GM12878 (cell line): ENCODE data around the gene USP27X. TPM values are rescaled to one million over a fixed set of nuclear protein-coding genes. Genes with fewer than 3 reads are reported as not detected.

ENCODE experiments used
- ATAC-seq: fragments of 200-7000 bp; cut with Tn5 transposase; 3 replicates; pipeline ENCODE4 v1.9.1; 2020; ENCODE audit warnings: mild to moderate bottlenecking, moderate library complexity
- BruUV-seq: library from RNA; stranded (reverse); fragments of 400-500 nt; replicated peaks from 2 replicates; lab custom pipeline; 2021; lab: Mats Ljungman, UMichigan
- CTCF ChIA-PET: fragments of 300-600 bp; sonication (Branson Sonifier 250); formaldehyde crosslinking; extraction: SDS; loops from one replicate; lab custom pipeline; 2021; ENCODE audit warnings: inconsistent platforms; lab: Yijun Ruan, JAX
- POLR2A ChIA-PET: fragments of 350-600 bp; formaldehyde crosslinking; extraction: SDS; loops from one replicate; lab custom pipeline; 2021; ENCODE audit warnings: inconsistent platforms; lab: Charles Lee
- RAD21 ChIA-PET: fragments of 300-600 bp; sonication (Branson Sonifier 250); formaldehyde crosslinking; loops from one replicate; lab custom pipeline; 2023; ENCODE audit warnings: antibody characterized with exemption; ENCODE audit not compliant: unreplicated experiment; lab: Charles Lee
- SMC1A ChIA-PET: fragments of 300-600 bp; sonication (Branson Sonifier 250); formaldehyde crosslinking; loops from one replicate; lab custom pipeline; 2023; ENCODE audit not compliant: unreplicated experiment, uncharacterized antibody; lab: Charles Lee
- DNase-seq: peaks from one replicate; pipeline ENCODE4 v3.0.0-alpha.2; 2011; ENCODE audit warnings: low read depth, low spot score
- FAIRE-seq: peaks from 3 replicates; lab custom pipeline; 2011; peaks lifted over from hg19 to GRCh38; lab: Jason Lieb, UNC
- H2AFZ ChIP-seq: 2 replicates; pipeline ENCODE4 v1.6.0; 2011; ENCODE audit warnings: low read depth, low read length, control low read depth; ENCODE audit not compliant: control insufficient read depth
- H3K27ac ChIP-seq: 2 replicates; pipeline ENCODE4 v1.5.1; 2011; ENCODE audit warnings: control low read depth; ENCODE audit not compliant: control insufficient read depth, insufficient read depth
- H3K27me3 ChIP-seq, 2 experiments: replicated peaks in 1 of 2; 2 replicates each; pipeline versions ENCODE4 v1.6.0 to v1.6.1; 2011; ENCODE audit warnings: low read length in 1 of 2; ENCODE audit not compliant: control insufficient read depth in 2 of 2, insufficient read depth in 2 of 2
- H3K36me3 ChIP-seq, 2 experiments: 2 replicates each; pipeline ENCODE4 v1.5.1; 2011; ENCODE audit warnings: low read length in 1 of 2; ENCODE audit not compliant: control insufficient read depth in 2 of 2, insufficient read depth in 2 of 2
- H3K4me1 ChIP-seq: 2 replicates; pipeline ENCODE4 v1.6.1; 2011; ENCODE audit warnings: mild to moderate bottlenecking, low read length, moderate library complexity, mixed read lengths; ENCODE audit not compliant: control insufficient read depth, insufficient read depth
- H3K4me2 ChIP-seq: 2 replicates; pipeline ENCODE4 v1.6.0; 2011; ENCODE audit warnings: control low read depth; ENCODE audit not compliant: control insufficient read depth, insufficient read depth
- H3K4me3 ChIP-seq: fragments of 200-600 bp; sonication (generic); 2 replicates; pipeline ENCODE4 v1.5.1; 2016
- H3K79me2 ChIP-seq: 2 replicates; pipeline ENCODE4 v1.6.0; 2011; ENCODE audit warnings: low read length; ENCODE audit not compliant: control insufficient read depth, insufficient read depth
- H3K9ac ChIP-seq: 2 replicates; pipeline ENCODE4 v1.8.0; 2011; ENCODE audit warnings: low read length, control low read depth, mixed read lengths; ENCODE audit not compliant: control insufficient read depth, insufficient read depth
- H3K9me3 ChIP-seq: replicated peaks from 3 replicates; pipeline ENCODE4 v1.5.1; 2011; ENCODE audit warnings: mild to moderate bottlenecking, low read length; ENCODE audit not compliant: control insufficient read depth, insufficient read depth
- H4K20me1 ChIP-seq: 2 replicates; pipeline ENCODE4 v1.6.0; 2011; ENCODE audit not compliant: control insufficient read depth, insufficient read depth
- BCL3 ChIP-seq: IDR thresholded peaks from 2 replicates; pipeline ENCODE4 v1.6.1; 2011; ENCODE audit warnings: borderline replicate concordance, low read depth, mild to moderate bottlenecking, moderate library complexity, low read length; ENCODE audit not compliant: insufficient read depth, poor library complexity, severe bottlenecking
- RELA ChIP-seq: fragments of 450-650 bp; IDR thresholded peaks from 2 replicates; pipeline ENCODE4 v1.8.0; 2014; ENCODE audit warnings: borderline replicate concordance; ENCODE audit not compliant: partially characterized antibody
- SPI1 ChIP-seq: IDR thresholded peaks from 2 replicates; pipeline ENCODE4 v1.6.1; 2011; ENCODE audit warnings: low read depth, mild to moderate bottlenecking, low read length, moderate library complexity, borderline replicate concordance; ENCODE audit not compliant: insufficient read depth
- STAT3 ChIP-seq: IDR thresholded peaks from 2 replicates; pipeline ENCODE4 v1.6.1; 2011; ENCODE audit warnings: low read depth, low read length, improper control_type of control experiment
- WGBS: methylation state at CpG from one replicate; pipeline ENCODE4 v1.1.6; 2016; ENCODE audit warnings: low lambda C conversion rate; ENCODE audit not compliant: insufficient replicate concordance, insufficient coverage; ENCODE audit errors: missing lambda C conversion rate; 5-methylcytosine and 5-hydroxymethylcytosine counted together
- in situ Hi-C: fragments of 300-500 bp; cut with MboI; formaldehyde crosslinking; loops from 9 replicates; pipeline ENCODE4 v1.14.3; 2018; ENCODE audit warnings: mixed read lengths
- intact Hi-C: fragments of 100-400 bp; cut with micrococcal nuclease; formaldehyde crosslinking; loops from one replicate; pipeline ENCODE4 v1.14.2; 2022; ENCODE audit not compliant: unreplicated experiment
- polyA plus RNA-seq, 11 experiments: library from polyadenylated mRNA; depleted of rRNA in 4 of 11; unstranded in 6 of 11; stranded (reverse) in 5 of 11; fragments of >200 nt; fragmentation: Nextera tagmentation in 4 of 11; fragmentation: Illumina TruSeq in 1 of 11; extraction: Ambion mirVana in 4 of 11; extraction: Trizol in 1 of 11; gene quantifications; 1 replicate in 1 of 11; 2 replicates in 10 of 11; pipeline versions ENCODE4 v1.2.1 to v1.2.3, GENCODE V29; 2011 to 2016; ENCODE audit warnings: inconsistent platforms in 2 of 11, missing spikeins in 2 of 11, low read depth in 1 of 11
- total RNA-seq, 4 experiments: library from RNA; depleted of rRNA in 3 of 4; stranded (reverse); fragments of >200 nt in 3 of 4; fragmentation: Illumina TruSeq in 1 of 4; extraction: Trizol in 1 of 4; gene quantifications; 2 replicates each; pipeline versions ENCODE4 v1.2.1 to v1.2.3, GENCODE V29; 2013 to 2021

USP27X gene
- total and polyA plus RNA-seq, 10 of the 15 experiments (the other 5 are each of a cell fraction or from before 2014, with no cell fraction given), result 0.09 to 2.0 (median 0.89) TPM; not detected in 1

- no TSS peak for BruUV-seq
- Histone ChIP-seq H3K4me2 (no peak overlapping the region), H3K4me1 (no peaks in the 10 kb centered on the region), H4K20me1 (no peaks in the 10 kb centered on the region), H3K27ac (no peak overlapping the region), H3K79me2 (no peaks in the 10 kb centered on the region), H3K9ac (no peak overlapping the region), H3K9me3 (no peaks in the 10 kb centered on the region), H3K4me3 (no peak overlapping the region), H3K36me3 (no peaks in the 10 kb centered on the region), H3K27me3 (no peaks in the 10 kb centered on the region), H2AFZ (no peak overlapping the region)
- intact Hi-C loops (no loop called here), in situ Hi-C loops (no loop called here)
- RAD21 ChIA-PET, result interaction anchor here (1.2 to 1.7 kb wide), 3 partner anchors 37 to 284 kb away, joined by 3 to 6 read pairs (median 5); partner anchors contain the start of gene CCNB3
- CTCF ChIA-PET, result interaction anchor here (0.8 to 7.7 kb wide), 11 partner anchors 12 to 155 kb away, joined by 3 to 72 read pairs (median 8); partner anchors contain the start of gene USP27X
- TF ChIP-seq RELA (no peak), SPI1 (no peak), BCL3 (no peak), STAT3 (no peak)
- no peak for ATAC-seq
- SMC1A ChIA-PET, result interaction anchor here (1.0 to 1.8 kb wide), 3 partner anchors 37 to 46 kb away, joined by 3 to 4 read pairs (median 4); no protein-coding TSS in a partner anchor
- 83% methylated on average over 2 of the region's 2 CpGs for WGBS
- DNase-seq, result no peak
- POLR2A ChIA-PET, result no interaction called here
- no peak for FAIRE-seq
Measured at GRCh38 chrX:49921109-49921508, 41.8 kb downstream of the USP27X start.
